NCI-H226 (cell line): ENCODE data around the gene DNAJB2.
"Not testable (repeated sequence)": the region's sequence is repeated elsewhere in the genome, so short reads cannot be mapped to it uniquely, and the experiment has no call there.

Experiments used
- DNase-seq: peaks from one replicate; pipeline ENCODE4 v3.0.0-alpha.2; 2015

Gene DNAJB2

DNA sequence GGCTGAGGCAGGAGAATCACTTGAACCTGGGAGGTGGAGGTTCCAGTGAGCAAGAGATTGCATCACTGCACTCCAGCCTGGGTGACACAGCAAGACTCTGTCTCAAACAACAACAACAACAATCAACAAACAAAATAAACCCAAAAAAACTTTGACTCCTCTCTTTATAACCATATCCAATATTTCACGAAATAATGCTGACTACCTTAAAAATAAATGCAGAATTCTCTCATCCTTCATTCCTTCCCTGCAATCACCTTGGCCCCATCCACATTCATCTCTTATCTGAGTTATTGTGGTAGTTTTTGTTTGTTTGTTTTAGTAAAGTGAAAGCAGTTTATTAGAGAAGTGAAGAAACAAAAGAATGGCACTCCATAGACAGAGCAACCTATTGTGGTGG is 26.9 kb downstream of the DNAJB2 start:
- no peak for DNase-seq

DNA sequence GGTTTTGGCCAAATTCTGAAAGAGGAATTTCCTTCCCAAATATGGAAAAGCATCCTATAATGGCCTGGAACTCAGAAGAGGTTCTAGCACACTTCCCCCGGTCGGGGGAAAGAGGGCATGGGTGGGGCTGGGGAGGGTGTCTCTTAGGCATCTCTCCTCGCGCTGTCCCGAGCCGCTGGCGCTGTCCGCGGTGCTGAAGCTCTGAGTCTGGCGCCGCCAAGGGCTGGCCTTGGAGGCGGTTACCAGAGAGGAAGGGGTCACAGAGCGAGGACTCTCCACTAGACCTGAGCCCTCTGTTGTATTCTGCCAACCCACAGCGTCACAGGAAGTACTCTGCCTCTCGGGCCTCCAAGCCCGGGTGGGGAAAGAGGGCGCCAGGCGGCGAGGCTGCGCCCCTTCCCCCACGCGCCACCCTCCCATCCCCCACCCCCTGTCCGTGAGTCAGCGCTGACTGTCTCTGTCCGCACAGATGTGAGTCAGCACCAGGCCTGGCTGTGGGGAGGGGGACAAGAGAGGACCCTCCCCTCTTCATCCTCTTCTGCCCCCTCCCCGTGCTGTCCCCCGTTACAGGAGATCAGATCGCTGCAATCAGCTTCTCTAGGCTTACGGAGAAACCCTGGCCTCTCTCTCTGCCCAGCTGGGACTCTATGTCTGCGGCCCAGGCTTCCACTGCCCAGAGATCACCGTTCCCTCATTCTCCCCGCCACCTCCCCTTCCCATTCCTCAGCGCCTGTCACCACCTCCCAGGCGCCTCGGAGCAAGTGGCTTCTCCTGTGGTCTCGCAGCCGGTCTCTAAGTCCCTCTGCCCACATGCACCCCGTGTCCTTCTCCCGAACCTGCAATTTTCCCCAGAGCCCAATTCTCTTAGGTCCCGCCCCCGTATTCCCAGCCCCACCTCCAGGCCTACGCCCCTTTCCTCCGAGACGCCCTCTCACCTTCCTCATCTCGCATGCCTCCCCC is 29.3 kb downstream of the DNAJB2 start:
- peak; percentile 76 for DNase-seq

DNA sequence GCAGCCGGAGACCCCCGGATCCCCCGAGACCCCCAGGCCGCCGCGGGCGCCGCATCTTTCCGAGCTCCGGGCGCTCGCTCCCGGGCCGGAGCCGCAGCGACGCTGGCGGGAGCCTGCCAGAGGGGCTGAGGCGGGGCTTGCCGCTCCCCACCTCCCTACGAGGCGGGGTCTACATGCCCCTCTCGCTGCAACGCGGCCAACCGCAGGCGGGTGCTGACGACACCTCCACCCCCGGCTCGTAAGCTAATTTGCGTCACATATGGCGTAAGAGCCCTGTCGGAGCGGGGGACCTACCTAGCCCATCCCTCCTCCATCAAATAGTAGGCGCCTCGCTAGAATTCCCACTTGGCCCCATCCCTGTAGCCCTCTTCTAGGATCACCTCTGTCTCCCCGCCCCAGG is 30.1 kb downstream of the DNAJB2 start, which contains the start of gene PTPRN:
Gene PTPRN, minus strand, starts transcription at position 124 of the 400 bp plus-strand sequence. Its CDS starts 69 bp downstream, at position 55.
- DNase-seq: peak; percentile 34

DNA sequence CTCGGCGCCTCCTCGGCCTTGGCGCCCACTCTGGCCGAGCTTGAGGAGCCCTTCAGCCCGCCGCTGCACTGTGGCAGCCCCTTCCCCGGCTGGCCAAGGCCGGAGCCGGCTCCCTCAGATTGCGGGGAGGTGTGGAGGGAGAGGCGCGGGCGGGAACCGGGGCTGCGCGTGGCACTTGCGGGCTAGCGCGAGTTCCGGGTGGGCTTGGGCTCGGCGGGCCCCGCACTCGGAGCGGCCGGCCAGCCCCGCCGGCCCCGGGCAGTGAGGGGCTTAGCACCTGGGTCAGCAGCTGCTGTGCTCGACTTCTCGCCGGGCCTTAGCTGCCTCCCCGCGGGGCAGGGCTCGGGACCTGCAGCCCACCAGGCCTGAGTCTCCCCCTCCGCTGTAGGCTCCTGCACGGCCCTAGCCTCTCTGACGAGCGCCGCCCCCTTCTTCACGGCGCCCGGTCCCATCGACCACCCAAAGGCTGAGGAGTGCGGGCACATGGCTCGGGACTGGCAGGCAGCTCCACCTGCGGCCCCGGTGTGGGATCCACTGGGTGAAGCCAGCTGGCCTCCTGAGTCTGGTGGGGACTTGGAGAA is 33.6 kb downstream of the DNAJB2 start:
- not testable (repeated sequence) for DNase-seq

DNA sequence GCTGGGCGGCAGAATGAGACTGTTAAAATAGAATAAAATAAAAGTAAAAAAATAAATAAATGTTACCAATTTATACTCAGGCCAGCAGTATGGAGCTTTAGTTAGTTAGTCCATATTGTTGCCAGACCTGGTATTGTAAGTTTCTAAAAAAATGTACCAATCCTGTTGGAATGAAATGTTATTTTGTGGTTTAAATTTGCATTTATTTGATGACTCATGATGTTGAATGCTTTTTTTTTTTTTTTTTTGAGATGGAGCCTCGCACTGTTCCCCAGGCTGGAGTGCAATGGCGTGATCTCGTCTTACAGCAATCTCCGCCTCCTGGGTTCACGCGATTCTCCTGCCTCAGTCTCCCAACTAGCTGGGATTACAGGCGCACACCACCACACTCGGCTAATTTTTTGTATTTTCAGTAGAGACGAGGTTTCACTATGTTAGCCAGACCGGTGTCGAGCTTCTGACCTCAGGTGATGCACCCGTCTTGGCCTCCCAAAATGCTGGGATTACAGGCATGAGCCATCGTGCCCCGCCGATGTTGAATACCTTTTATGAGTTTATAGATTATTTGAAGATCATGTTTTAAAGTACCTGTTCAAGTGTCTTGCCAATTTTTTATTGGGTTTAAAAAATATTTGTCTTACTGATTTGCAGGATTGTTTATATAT is 35.8 kb downstream of the DNAJB2 start:
- DNase-seq: no peak

DNA sequence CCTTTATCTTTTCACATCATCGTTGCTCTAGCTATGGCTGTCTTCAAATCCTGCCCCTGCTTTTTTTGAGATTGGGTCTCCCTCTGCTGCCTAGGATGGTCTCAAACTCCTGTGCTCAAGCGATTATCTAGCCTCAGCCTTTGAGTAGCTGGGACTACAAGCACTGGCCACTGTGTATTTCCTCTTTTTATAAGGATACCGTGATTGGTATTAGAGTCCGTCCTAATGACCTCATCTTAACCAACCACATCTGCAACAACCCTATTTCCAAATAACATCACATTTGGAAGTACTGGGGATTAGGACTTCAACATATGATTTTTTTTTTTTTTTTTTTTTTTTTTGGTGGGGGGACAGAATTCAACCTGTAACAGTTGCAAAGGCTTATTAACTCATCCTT is 44.3 kb downstream of the DNAJB2 start:
- no peak for DNase-seq

DNA sequence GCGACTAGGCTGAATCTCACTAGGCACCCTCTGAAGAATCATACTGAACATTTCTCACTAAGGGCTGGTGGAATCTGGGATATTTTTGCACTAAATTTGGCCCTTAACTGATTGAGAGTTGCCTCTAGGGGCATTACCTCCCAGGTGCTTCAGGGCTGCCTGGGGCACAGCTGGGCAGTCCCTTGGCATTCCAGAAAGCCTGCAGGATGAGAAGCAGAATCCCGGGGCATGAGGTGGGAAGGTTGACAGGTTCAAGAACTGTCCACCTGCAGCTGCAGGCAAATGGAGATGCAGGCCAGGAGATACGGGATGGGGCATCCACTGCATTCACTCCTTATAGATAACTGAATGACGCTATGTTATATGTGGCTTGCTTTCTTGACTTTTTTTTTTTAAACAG is 46.0 kb downstream of the DNAJB2 start:
- no peak for DNase-seq

DNA sequence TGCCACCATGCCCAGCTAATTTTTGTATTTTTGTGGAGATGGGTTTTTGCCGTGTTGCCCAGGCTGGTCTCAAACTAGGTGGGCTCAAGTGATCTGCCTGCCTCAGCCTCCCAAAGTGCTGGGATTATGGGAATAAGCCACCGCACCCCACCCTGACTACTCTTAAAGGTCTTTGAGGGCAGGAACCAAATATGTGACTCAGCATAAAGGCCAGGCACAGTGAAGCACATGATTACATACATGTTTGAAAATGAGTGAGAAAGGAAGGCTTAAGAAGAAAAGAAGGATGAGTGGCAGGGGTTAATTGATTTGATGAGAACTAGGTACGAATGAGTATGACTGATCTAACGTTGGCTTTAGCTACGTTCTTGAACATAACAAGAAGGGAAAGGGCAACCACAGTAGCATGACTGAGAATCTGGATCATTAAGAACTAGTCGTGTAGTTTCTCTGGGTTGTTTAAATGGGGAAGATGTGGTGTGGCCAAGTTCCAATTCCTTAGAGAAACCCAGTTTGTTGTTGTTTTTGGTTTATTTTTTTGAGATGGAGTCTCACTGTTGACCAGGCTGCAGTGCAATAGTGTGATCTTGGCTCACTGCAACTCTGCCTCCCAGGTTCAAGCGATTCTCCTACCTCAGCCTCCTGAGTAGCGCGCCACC is 46.6 kb downstream of the DNAJB2 start:
- DNase-seq: no peak

DNA sequence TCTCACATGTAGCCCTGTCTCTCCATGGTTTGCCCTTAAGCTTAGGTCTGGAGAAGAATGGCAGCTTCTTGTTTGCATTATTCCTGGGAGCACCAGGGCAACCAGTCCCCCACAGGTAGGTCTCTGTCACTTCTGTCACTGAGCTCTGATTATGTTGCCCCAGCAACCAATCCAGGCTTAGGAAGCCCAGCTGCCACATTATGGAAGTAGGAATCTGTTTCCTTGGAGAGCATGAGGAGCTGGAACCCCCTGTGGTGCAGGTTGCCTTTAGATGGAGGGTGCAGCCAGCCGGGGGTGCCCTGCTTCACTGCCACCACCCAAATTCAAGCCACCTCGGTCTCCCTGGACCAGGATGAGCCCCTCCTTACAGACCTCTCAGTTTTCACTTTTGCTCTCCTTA is 48.6 kb downstream of the DNAJB2 start:
- no peak for DNase-seq

DNA sequence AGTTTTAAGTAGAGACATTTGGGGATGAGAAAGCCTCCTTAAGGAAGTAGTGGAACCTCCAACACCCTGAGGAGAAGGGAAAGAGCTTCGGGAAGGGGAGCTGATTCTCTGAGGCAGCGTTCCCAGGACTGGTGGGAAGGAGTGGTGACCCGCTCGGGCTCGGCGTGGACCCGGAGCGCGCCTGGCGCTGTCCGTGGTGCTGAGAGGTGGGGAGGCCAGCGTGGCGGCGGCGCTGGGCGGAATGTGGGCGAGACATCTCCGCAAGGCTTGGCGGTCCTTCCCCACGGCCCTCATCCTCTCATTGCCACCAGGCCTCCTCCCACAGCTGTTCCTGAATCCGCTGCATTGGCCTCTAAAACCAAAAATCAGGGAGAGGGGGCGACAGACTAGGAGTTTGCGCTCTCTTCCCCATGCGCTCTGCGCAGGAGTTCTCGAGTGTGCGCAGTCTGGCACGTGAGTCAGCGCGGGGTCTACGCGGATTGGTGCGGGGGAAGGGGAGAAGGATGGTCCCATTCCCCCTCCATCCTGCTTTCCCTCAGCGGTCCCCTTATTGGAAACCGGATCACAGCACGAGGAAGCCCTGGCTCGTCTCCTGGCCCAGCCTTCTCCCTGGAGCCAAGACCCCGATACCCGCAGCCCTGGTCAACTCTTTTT is 52.5 kb downstream of the DNAJB2 start:
- no peak for DNase-seq

DNA sequence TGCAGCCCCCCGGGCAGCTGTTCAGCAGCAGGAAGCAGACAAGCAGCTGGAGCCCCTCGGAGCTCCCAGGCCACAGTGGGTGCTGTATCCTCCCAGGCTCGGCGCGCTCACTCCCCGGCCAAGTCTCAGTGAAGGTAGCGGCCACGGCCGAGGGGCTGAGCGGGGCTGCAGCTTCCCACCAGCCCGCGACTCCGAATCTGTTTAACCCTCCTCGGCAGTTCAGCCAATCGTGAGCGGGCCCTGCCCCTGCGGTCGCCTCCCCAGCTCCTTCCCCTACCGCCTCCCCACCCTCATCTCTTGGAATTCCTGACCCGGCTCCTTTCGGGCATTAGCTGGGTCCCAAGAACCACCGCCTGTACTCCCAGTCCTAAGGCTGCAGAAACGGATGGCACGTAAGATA is 53.4 kb downstream of the DNAJB2 start, which contains the start of gene RESP18:
Gene RESP18, minus strand, starts transcription at position 203 of the 400 bp plus-strand sequence.
- DNase-seq: no peak

DNA sequence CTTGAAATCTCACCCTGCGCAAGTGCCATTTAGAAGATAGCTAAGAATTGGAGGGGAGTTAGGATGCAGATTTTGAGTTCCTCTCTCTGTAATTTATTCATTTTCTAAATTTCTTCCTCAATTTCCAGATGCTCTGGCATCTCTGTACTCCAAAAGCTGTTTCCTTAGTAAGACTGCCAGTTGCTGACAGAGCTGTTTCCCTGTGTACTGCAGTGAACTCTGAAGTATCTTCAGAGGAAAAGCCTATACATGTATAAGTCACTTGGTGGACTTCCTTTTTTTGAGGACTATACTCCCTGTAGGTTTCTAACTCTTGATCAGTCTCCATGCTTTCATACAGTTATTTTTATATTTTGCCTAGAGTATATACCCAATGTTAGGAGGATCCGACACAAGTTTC is 54.9 kb downstream of the DNAJB2 start:
- no peak for DNase-seq

DNA sequence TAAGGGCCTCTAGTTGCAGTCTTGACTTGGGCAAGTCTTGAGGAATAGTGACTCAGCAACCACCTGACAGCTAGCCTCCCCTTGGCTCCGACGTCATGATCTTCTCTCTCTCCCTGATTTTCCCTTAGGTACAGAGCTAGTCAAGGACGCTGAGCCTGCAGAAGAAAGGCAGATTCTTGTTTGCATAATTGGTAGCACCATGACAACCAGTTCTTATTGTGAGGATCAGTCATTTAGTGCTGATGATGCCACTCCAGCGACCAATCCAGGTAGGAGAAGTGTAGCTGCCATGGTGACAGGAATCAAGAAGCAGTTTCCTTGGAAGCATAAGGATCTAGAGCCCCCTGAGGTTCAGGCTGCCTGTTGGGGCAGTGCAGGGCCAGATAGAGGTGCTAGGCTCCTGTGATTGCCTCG is 56.2 kb downstream of the DNAJB2 start:
- peak; percentile 40 for DNase-seq
